WTC11 (cell line): Measurements from ENCODE around the gene SPATA13. TPM values are rescaled to one million over a fixed set of nuclear protein-coding genes. Genes with fewer than 3 reads are reported as not detected.

Experiments used
- ATAC-seq: fragments of 200-7000 bp; cut with Tn5 transposase; 2 replicates; pipeline ENCODE4 v1.10.0; 2021; ENCODE audit warnings: mild to moderate bottlenecking, moderate library complexity
- CTCF ChIA-PET: fragments of 300-600 bp; sonication (Branson Sonifier 250); formaldehyde crosslinking; loops from one replicate; lab custom pipeline; 2021; ENCODE audit warnings: antibody characterized with exemption; lab: Charles Lee
- POLR2A ChIA-PET: fragments of 350-600 bp; sonication (Branson Sonifier 250); formaldehyde crosslinking; loops from one replicate; lab custom pipeline; 2021; ENCODE audit warnings: antibody characterized with exemption; lab: Charles Lee
- DNase-seq: peaks from one replicate; pipeline ENCODE4 v3.0.0; 2021; ENCODE audit warnings: low spot score
- H3K27ac Mint-ChIP-seq: 2 replicates; pipeline ENCODE4 v1.8.0; 2021; ENCODE audit warnings: mixed read lengths
- H3K27me3 Mint-ChIP-seq: 2 replicates; pipeline ENCODE4 v1.8.0; 2021; ENCODE audit warnings: low read depth, mild to moderate bottlenecking, moderate library complexity, mixed read lengths
- H3K36me3 Mint-ChIP-seq: 2 replicates; pipeline ENCODE4 v1.8.0; 2021; ENCODE audit warnings: mixed read lengths
- H3K4me1 Mint-ChIP-seq: 2 replicates; pipeline ENCODE4 v1.8.0; 2022; ENCODE audit warnings: mixed read lengths
- H3K4me3 Mint-ChIP-seq: 2 replicates; pipeline ENCODE4 v1.8.0; 2021; ENCODE audit warnings: mild to moderate bottlenecking, moderate library complexity, mixed read lengths
- H3K9me3 Mint-ChIP-seq: 2 replicates; pipeline ENCODE4 v1.8.0; 2021; ENCODE audit warnings: mixed read lengths
- ARID4B ChIP-seq: sonication (generic); formaldehyde crosslinking; IDR thresholded peaks from 2 replicates; pipeline ENCODE4 v1.8.0; 2023; ENCODE audit warnings: missing genetic modification reagents, mild to moderate bottlenecking, borderline replicate concordance
- ATF3 ChIP-seq: sonication (generic); formaldehyde crosslinking; conservative IDR thresholded peaks from 2 replicates; pipeline ENCODE4 v1.8.1; 2022; ENCODE audit warnings: mild to moderate bottlenecking, missing genetic modification reagents
- CREM ChIP-seq: sonication (generic); formaldehyde crosslinking; IDR thresholded peaks from 2 replicates; pipeline ENCODE4 v1.8.1; 2022; ENCODE audit warnings: mild to moderate bottlenecking, missing genetic modification reagents, moderate library complexity
- E2F5 ChIP-seq: sonication (generic); formaldehyde crosslinking; IDR thresholded peaks from 2 replicates; pipeline ENCODE4 v1.8.1; 2022; ENCODE audit warnings: mild to moderate bottlenecking, moderate library complexity, missing genetic modification reagents
- ESRRA ChIP-seq: sonication (generic); formaldehyde crosslinking; IDR thresholded peaks from 2 replicates; pipeline ENCODE4 v1.8.1; 2022; ENCODE audit warnings: mild to moderate bottlenecking, missing genetic modification reagents, borderline replicate concordance
- GRHL2 ChIP-seq: fragments of 250-450 bp; sonication (Bioruptor Pico); IDR thresholded peaks from 2 replicates; pipeline ENCODE4 v1.8.0; 2022; ENCODE audit warnings: mild to moderate bottlenecking, moderate library complexity; ENCODE audit not compliant: insufficient replicate concordance, severe bottlenecking
- HMGXB4 ChIP-seq: sonication (generic); formaldehyde crosslinking; IDR thresholded peaks from 2 replicates; pipeline ENCODE4 v1.8.1; 2023; ENCODE audit warnings: mild to moderate bottlenecking, moderate library complexity, missing genetic modification reagents
- IRF1 ChIP-seq: sonication (generic); formaldehyde crosslinking; IDR thresholded peaks from 2 replicates; pipeline ENCODE4 v1.8.0; 2023; ENCODE audit warnings: missing genetic modification reagents
- NFATC4 ChIP-seq: fragments of 250-450 bp; sonication (Bioruptor Pico); IDR thresholded peaks from 2 replicates; pipeline ENCODE4 v1.9.0; 2021; ENCODE audit warnings: mild to moderate bottlenecking
- NFE2L1 ChIP-seq: sonication (generic); formaldehyde crosslinking; IDR thresholded peaks from 2 replicates; pipeline ENCODE4 v1.8.1; 2023; ENCODE audit warnings: missing genetic modification reagents
- PREB ChIP-seq: sonication (generic); formaldehyde crosslinking; IDR thresholded peaks from 2 replicates; pipeline ENCODE4 v1.8.1; 2022; ENCODE audit warnings: mild to moderate bottlenecking, missing genetic modification reagents, moderate library complexity, borderline replicate concordance
- PRRX2 ChIP-seq: fragments of 250-450 bp; sonication (Bioruptor Pico); IDR thresholded peaks from 2 replicates; pipeline ENCODE4 v1.8.0; 2021; ENCODE audit warnings: mild to moderate bottlenecking
- RELA ChIP-seq: sonication (generic); formaldehyde crosslinking; IDR thresholded peaks from 2 replicates; pipeline ENCODE4 v1.8.1; 2022; ENCODE audit warnings: missing genetic modification reagents, mild to moderate bottlenecking, borderline replicate concordance
- SP1 ChIP-seq: sonication (generic); formaldehyde crosslinking; conservative IDR thresholded peaks from 2 replicates; pipeline ENCODE4 v1.8.1; 2022; ENCODE audit warnings: missing genetic modification reagents
- TEAD4 ChIP-seq: sonication (generic); formaldehyde crosslinking; IDR thresholded peaks from 2 replicates; pipeline ENCODE4 v1.8.0; 2022; ENCODE audit warnings: mild to moderate bottlenecking, missing genetic modification reagents
- TP53 ChIP-seq: sonication (generic); formaldehyde crosslinking; IDR thresholded peaks from 2 replicates; pipeline ENCODE4 v1.8.1; 2023; ENCODE audit warnings: mild to moderate bottlenecking, missing genetic modification reagents
- ZNF121 ChIP-seq: sonication (generic); formaldehyde crosslinking; IDR thresholded peaks from 2 replicates; pipeline ENCODE4 v1.8.0; 2023; ENCODE audit warnings: missing genetic modification reagents
- ZNF317 ChIP-seq: sonication (generic); formaldehyde crosslinking; IDR thresholded peaks from 2 replicates; pipeline ENCODE4 v1.8.1; 2023; ENCODE audit warnings: low read depth, mild to moderate bottlenecking, moderate library complexity, missing genetic modification reagents, borderline replicate concordance
- ZNF416 ChIP-seq: fragments of 250-450 bp; sonication (Bioruptor Pico); IDR thresholded peaks from 2 replicates; pipeline ENCODE4 v1.9.0; 2021; ENCODE audit warnings: mild to moderate bottlenecking, inconsistent platforms
- ZNF532 ChIP-seq: fragments of 250-450 bp; sonication (Bioruptor Pico); IDR thresholded peaks from 2 replicates; pipeline ENCODE4 v1.9.0; 2021; ENCODE audit warnings: mild to moderate bottlenecking, borderline replicate concordance
- total RNA-seq: library from RNA; stranded (reverse); gene quantifications from 3 replicates; pipeline ENCODE4 v1.2.3, GENCODE V29; 2021

Gene SPATA13
- total RNA-seq, 1 experiment from 2014 or later: 29.0 TPM

GRCh38 chr13:24135674-24136300 lies 24.7 kb upstream of the SPATA13 start:
- DNase-seq (no peak), ATAC-seq (no peak)
- peaks cover 15% of the 10 kb centered on the region for H3K9me3 Mint-ChIP-seq
- no peak overlapping the region for H3K4me3 Mint-ChIP-seq
- ChIA-PET CTCF (interaction anchor here (0.7 to 1.1 kb wide), 2 partner anchors 8 to 93 kb away, joined by 3 to 5 read pairs; no protein-coding TSS in a partner anchor), POLR2A (interaction anchor here (0.6 to 1.2 kb wide), 3 partner anchors 18 to 482 kb away, joined by 3 to 6 read pairs (median 4); no protein-coding TSS in a partner anchor)
- H3K27me3 Mint-ChIP-seq: no peaks in the 10 kb centered on the region; the same call in 1 of the 2 replicates
- TF ChIP-seq ZNF416 (CRISPR knock-in tag) (no peak), ZNF121 (CRISPR knock-in tag) (no peak), NFE2L1 (no peak), HMGXB4 (CRISPR knock-in tag) (no peak), TP53 (CRISPR knock-in tag) (no peak), PRRX2 (CRISPR knock-in tag) (no peak), GRHL2 (CRISPR knock-in tag) (no peak), ATF3 (CRISPR knock-in tag) (no peak), ARID4B (CRISPR knock-in tag) (no peak), SP1 (CRISPR knock-in tag) (no peak), CREM (CRISPR knock-in tag) (no peak), IRF1 (CRISPR knock-in tag) (no peak), E2F5 (CRISPR knock-in tag) (no peak), NFATC4 (CRISPR knock-in tag) (no peak), ZNF532 (no peak), PREB (CRISPR knock-in tag) (no peak), TEAD4 (CRISPR knock-in tag) (no peak), ZNF317 (CRISPR knock-in tag) (no peak), RELA (no peak), ESRRA (no peak)
- peaks cover 13% of the 10 kb centered on the region for H3K36me3 Mint-ChIP-seq
- H3K4me1 Mint-ChIP-seq: peaks cover 19% of the 10 kb centered on the region
- no peak overlapping the region for H3K27ac Mint-ChIP-seq
